Astrocyte (in vitro differentiated cells and primary cell): ENCODE measurements around the gene POR. TPM values are rescaled to one million over a fixed set of nuclear protein-coding genes. Genes with fewer than 3 reads are reported as not detected.

ENCODE experiments used
- DNase-seq: peaks from one replicate; pipeline ENCODE4 v3.0.0-alpha.2; 2010; ENCODE audit warnings: low read depth
- FAIRE-seq: peaks from 2 replicates; lab custom pipeline; 2011; peaks lifted over from hg19 to GRCh38; lab: Jason Lieb, UNC
- H2AFZ ChIP-seq: 2 replicates; pipeline ENCODE4 v1.6.0; 2012; ENCODE audit warnings: low read depth, low read length, inconsistent platforms
- H3K27ac ChIP-seq: 2 replicates; pipeline ENCODE4 v1.5.1; 2011; ENCODE audit warnings: low read depth, low read length, inconsistent platforms
- H3K27me3 ChIP-seq: 2 replicates; pipeline ENCODE4 v1.6.0; 2011; ENCODE audit warnings: low read length, inconsistent platforms; ENCODE audit not compliant: insufficient read depth
- H3K36me3 ChIP-seq: 2 replicates; pipeline ENCODE4 v1.5.1; 2011; ENCODE audit warnings: low read length, inconsistent platforms; ENCODE audit not compliant: insufficient read depth
- H3K4me1 ChIP-seq: 2 replicates; pipeline ENCODE4 v1.5.1; 2011; ENCODE audit warnings: low read length, inconsistent platforms; ENCODE audit not compliant: insufficient read depth
- H3K4me2 ChIP-seq: 2 replicates; pipeline ENCODE4 v1.6.0; 2012; ENCODE audit warnings: low read length, inconsistent platforms
- H3K4me3 ChIP-seq: 2 replicates; pipeline ENCODE4 v1.5.1; 2011; ENCODE audit warnings: low read depth, mild to moderate bottlenecking, low read length, inconsistent platforms; ENCODE audit not compliant: insufficient read depth
- H3K79me2 ChIP-seq: 2 replicates; pipeline ENCODE4 v1.6.0; 2012; ENCODE audit warnings: mild to moderate bottlenecking, low read length, inconsistent platforms; ENCODE audit not compliant: insufficient read depth
- H3K9ac ChIP-seq: 2 replicates; pipeline ENCODE4 v1.6.0; 2012; ENCODE audit warnings: mild to moderate bottlenecking, low read length, inconsistent platforms
- H3K9me3 ChIP-seq: 2 replicates; pipeline ENCODE4 v1.5.1; 2012; ENCODE audit warnings: low read depth, mild to moderate bottlenecking, low read length, inconsistent platforms; ENCODE audit not compliant: insufficient read depth
- H4K20me1 ChIP-seq: 2 replicates; pipeline ENCODE4 v1.6.0; 2012; ENCODE audit warnings: low read length, inconsistent platforms; ENCODE audit not compliant: insufficient read depth
- H3K27ac Mint-ChIP-seq: one replicate; pipeline ENCODE4 v1.8.0; 2021; ENCODE audit warnings: mild to moderate bottlenecking, mixed read lengths; ENCODE audit not compliant: unreplicated experiment
- H3K27me3 Mint-ChIP-seq: one replicate; pipeline ENCODE4 v1.8.0; 2021; ENCODE audit warnings: low read depth, mixed read lengths; ENCODE audit not compliant: unreplicated experiment
- H3K36me3 Mint-ChIP-seq: one replicate; pipeline ENCODE4 v1.8.0; 2021; ENCODE audit warnings: low read depth, mixed read lengths; ENCODE audit not compliant: unreplicated experiment
- H3K4me1 Mint-ChIP-seq: one replicate; pipeline ENCODE4 v1.8.0; 2021; ENCODE audit warnings: low read depth, mixed read lengths; ENCODE audit not compliant: unreplicated experiment
- H3K4me3 Mint-ChIP-seq: one replicate; pipeline ENCODE4 v1.8.0; 2021; ENCODE audit warnings: mild to moderate bottlenecking, moderate library complexity, mixed read lengths; ENCODE audit not compliant: unreplicated experiment
- H3K9me3 Mint-ChIP-seq: one replicate; pipeline ENCODE4 v1.8.0; 2021; ENCODE audit warnings: mild to moderate bottlenecking, mixed read lengths; ENCODE audit not compliant: unreplicated experiment
- EZH2 ChIP-seq: IDR thresholded peaks from 2 replicates; pipeline ENCODE4 v1.6.1; 2012; ENCODE audit warnings: mild to moderate bottlenecking, low read length, inconsistent platforms; ENCODE audit not compliant: insufficient read depth
- total RNA-seq: library from RNA; stranded (reverse); gene quantifications from 2 replicates; pipeline ENCODE4 v1.2.1, GENCODE V29; 2021
- TF ChIP-seq, protein P1 (sequence below): IDR thresholded peaks from 2 replicates; pipeline ENCODE4 v1.5.1; 2011; ENCODE audit warnings: low read depth, mild to moderate bottlenecking, inconsistent platforms, low read length, moderate library complexity; ENCODE audit not compliant: insufficient read depth

Gene POR
- total RNA-seq, 1 donor from 2014 or later: 73.6 TPM

DNA sequence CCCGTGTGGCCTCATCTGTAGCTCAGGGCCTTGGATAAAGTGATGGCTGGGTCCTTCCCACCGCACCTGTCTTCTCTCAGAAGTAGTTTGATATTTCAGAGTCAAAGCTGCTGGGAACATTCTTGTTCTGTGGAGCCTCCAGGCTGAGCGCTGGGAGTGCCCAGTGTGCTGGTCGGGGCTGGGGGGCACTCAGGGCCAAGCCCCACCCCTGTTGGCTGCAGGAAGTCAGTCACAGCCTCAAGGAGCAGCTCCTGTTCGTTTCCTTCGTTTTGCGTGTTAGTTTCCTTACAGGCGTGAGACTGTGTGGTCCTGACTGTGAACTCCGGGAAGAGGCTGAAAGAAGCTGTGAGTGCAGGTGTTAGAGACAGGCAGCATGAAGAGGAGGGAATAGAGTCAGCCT is 33.2 kb downstream of the POR start:
- no peaks in the 10 kb centered on the region for H3K9me3 ChIP-seq
- H2AFZ ChIP-seq: no peak overlapping the region
- no peaks in the 10 kb centered on the region for H3K27me3 Mint-ChIP-seq
- no peak overlapping the region for H3K4me3 Mint-ChIP-seq
- peaks cover 45% of the 10 kb centered on the region for H4K20me1 ChIP-seq
- peaks cover 12% of the 10 kb centered on the region for H3K79me2 ChIP-seq
- H3K9ac ChIP-seq: no peak overlapping the region
- peaks cover 10% of the 10 kb centered on the region for H3K36me3 Mint-ChIP-seq
- H3K9me3 Mint-ChIP-seq: no peaks in the 10 kb centered on the region
- H3K27ac Mint-ChIP-seq: no peak overlapping the region
- H3K27ac ChIP-seq: no peak overlapping the region
- DNase-seq: no peak
- no peaks in the 10 kb centered on the region for H3K27me3 ChIP-seq
- H3K4me1 Mint-ChIP-seq: peaks cover 9% of the 10 kb centered on the region
- H3K4me1 ChIP-seq: peaks cover 7% of the 10 kb centered on the region
- H3K36me3 ChIP-seq: no peaks in the 10 kb centered on the region
- H3K4me3 ChIP-seq: no peak overlapping the region
- FAIRE-seq: no peak
- TF ChIP-seq, protein P1, sequence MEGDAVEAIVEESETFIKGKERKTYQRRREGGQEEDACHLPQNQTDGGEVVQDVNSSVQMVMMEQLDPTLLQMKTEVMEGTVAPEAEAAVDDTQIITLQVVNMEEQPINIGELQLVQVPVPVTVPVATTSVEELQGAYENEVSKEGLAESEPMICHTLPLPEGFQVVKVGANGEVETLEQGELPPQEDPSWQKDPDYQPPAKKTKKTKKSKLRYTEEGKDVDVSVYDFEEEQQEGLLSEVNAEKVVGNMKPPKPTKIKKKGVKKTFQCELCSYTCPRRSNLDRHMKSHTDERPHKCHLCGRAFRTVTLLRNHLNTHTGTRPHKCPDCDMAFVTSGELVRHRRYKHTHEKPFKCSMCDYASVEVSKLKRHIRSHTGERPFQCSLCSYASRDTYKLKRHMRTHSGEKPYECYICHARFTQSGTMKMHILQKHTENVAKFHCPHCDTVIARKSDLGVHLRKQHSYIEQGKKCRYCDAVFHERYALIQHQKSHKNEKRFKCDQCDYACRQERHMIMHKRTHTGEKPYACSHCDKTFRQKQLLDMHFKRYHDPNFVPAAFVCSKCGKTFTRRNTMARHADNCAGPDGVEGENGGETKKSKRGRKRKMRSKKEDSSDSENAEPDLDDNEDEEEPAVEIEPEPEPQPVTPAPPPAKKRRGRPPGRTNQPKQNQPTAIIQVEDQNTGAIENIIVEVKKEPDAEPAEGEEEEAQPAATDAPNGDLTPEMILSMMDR: no peak
- TF ChIP-seq EZH2: no peak
- H3K4me2 ChIP-seq: no peak overlapping the region

DNA sequence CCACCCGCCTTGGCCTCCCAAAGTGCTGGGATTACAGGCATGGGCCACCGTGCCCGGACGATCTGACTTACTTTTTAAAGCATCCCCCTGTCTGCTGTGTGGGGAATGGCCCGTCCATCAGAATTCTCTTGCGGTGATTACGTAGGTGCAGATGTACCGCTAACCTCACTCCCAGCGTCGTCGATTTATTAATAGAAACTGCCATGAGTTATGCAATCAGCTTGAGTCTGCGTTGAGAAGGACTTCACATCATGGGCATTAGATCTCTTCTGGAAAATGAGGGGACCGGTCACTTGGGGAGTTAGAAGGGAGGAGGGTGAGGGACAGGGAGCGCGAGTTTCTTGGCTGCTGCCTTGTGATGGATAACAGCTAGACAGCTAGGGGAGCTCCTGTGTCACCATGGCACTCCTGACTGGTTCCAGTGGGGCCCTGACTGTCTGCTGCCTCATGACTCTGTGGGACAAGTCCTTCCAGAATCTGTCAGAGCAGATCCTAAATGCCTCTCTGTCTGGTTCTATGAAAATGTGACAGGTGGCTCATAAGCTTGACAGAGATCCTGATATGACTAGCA is 35.2 kb downstream of the POR start:
- H3K4me3 Mint-ChIP-seq: no peak overlapping the region
- FAIRE-seq (no peak), DNase-seq (no peak)
- Histone ChIP-seq H3K4me2 (no peak overlapping the region), H2AFZ (no peak overlapping the region), H3K36me3 (no peaks in the 10 kb centered on the region), H4K20me1 (peaks cover 38% of the 10 kb centered on the region), H3K4me3 (no peak overlapping the region), H3K9ac (no peak overlapping the region), H3K4me1 (no peaks in the 10 kb centered on the region), H3K79me2 (peaks cover 7% of the 10 kb centered on the region), H3K27me3 (no peaks in the 10 kb centered on the region), H3K9me3 (no peaks in the 10 kb centered on the region), H3K27ac (no peak overlapping the region)
- TF ChIP-seq, protein P1: no peak
- TF ChIP-seq EZH2: no peak
- no peaks in the 10 kb centered on the region for H3K27me3 Mint-ChIP-seq
- H3K9me3 Mint-ChIP-seq: no peaks in the 10 kb centered on the region
- H3K36me3 Mint-ChIP-seq: peaks cover 13% of the 10 kb centered on the region
- H3K27ac Mint-ChIP-seq: no peak overlapping the region
- peaks cover 7% of the 10 kb centered on the region for H3K4me1 Mint-ChIP-seq

DNA sequence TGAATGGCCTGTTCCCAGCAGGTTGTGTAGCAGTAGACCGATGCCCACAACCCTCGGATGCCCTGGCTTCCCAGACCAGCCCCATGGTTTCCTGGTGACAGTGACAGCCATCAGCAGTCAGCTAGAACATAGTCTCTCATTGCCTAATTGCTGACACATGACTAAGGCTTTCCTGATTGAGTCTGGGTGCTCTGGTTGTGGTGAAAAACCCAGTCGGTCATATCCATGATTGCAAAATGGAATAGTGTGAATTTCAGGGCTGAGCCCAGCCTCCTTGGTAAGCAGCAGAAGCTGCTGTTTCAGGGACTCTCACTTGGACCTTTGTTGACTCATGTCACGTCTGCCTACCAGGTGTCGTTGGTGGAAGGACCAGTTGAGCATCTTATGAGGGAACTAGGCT is 36.6 kb downstream of the POR start:
- FAIRE-seq (no peak), DNase-seq (no peak)
- peaks cover 3% of the 10 kb centered on the region for H3K4me1 ChIP-seq
- peaks cover 6% of the 10 kb centered on the region for H3K79me2 ChIP-seq
- TF ChIP-seq, protein P1: no peak
- TF ChIP-seq EZH2: no peak
- no peaks in the 10 kb centered on the region for H3K9me3 ChIP-seq
- no peak overlapping the region for H3K4me2 ChIP-seq
- Mint-ChIP-seq H3K9me3 (no peaks in the 10 kb centered on the region), H3K27ac (no peak overlapping the region), H3K27me3 (no peaks in the 10 kb centered on the region), H3K36me3 (peaks cover 20% of the 10 kb centered on the region), H3K4me1 (peaks cover 2% of the 10 kb centered on the region), H3K4me3 (no peak overlapping the region)
- no peak overlapping the region for H2AFZ ChIP-seq
- no peak overlapping the region for H3K9ac ChIP-seq
- no peaks in the 10 kb centered on the region for H3K27me3 ChIP-seq
- no peak overlapping the region for H3K4me3 ChIP-seq
- peaks cover 2% of the 10 kb centered on the region for H3K36me3 ChIP-seq
- H4K20me1 ChIP-seq: peaks cover 26% of the 10 kb centered on the region
- H3K27ac ChIP-seq: no peak overlapping the region
